ENCODE measurements around the gene PPM1H.

- TF ChIP-seq, protein P1, sequence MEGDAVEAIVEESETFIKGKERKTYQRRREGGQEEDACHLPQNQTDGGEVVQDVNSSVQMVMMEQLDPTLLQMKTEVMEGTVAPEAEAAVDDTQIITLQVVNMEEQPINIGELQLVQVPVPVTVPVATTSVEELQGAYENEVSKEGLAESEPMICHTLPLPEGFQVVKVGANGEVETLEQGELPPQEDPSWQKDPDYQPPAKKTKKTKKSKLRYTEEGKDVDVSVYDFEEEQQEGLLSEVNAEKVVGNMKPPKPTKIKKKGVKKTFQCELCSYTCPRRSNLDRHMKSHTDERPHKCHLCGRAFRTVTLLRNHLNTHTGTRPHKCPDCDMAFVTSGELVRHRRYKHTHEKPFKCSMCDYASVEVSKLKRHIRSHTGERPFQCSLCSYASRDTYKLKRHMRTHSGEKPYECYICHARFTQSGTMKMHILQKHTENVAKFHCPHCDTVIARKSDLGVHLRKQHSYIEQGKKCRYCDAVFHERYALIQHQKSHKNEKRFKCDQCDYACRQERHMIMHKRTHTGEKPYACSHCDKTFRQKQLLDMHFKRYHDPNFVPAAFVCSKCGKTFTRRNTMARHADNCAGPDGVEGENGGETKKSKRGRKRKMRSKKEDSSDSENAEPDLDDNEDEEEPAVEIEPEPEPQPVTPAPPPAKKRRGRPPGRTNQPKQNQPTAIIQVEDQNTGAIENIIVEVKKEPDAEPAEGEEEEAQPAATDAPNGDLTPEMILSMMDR (IDR thresholded peaks at IDR 0.05): no peak
- TF ChIP-seq POLR2A (IDR thresholded peaks at IDR 0.05): no peak
Observed at GRCh38 chr12:62725781-62726180, 209.2 kb downstream of the PPM1H start.

Data from lower leg skin (tissue), 3 donors.